GM21723 (cell line): ENCODE measurements around the gene CDC7.

Experiments used
- ATAC-seq: cut with Tn5 transposase; IDR thresholded peaks from one replicate; pipeline ENCODE4 v1.9.1; 2021; ENCODE audit warnings: mild to moderate bottlenecking, moderate library complexity; ENCODE audit not compliant: unreplicated experiment

CDC7 gene

DNA sequence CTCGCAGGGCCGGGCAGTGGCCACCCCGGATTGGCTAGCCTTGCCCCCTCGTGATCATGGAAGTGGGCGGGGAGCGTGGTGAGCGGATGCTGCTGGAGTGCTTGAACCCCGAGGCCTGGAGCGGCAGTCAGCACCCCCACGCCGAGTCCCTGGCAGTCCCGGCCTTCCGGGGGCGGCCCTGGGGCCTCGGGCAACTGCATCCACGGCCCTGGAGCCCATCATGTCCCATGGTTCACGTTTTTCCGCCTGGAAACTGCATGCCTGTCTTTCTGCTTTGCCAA is 45.6 kb downstream of the CDC7 start:
- no peak for ATAC-seq

DNA sequence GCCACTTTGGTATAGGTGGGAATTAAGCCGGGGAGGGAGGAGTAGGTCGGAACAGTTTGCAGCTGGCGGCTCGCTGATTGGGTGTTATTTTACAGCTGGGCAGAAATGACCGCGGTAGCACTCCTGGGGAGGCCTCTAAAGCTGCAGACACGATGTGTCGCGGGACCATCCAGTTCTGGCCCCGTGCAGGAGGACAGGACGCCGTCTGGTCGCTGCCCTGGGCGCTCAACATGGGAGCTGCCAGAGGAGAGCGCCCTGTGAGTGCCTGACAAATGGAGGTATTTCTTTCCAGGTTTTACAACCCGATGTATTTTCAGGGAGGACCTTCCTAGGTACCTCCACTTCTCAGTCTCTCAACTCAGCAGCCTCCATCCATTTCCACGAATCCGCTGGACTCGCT is 46.2 kb downstream of the CDC7 start:
- ATAC-seq = no peak

DNA sequence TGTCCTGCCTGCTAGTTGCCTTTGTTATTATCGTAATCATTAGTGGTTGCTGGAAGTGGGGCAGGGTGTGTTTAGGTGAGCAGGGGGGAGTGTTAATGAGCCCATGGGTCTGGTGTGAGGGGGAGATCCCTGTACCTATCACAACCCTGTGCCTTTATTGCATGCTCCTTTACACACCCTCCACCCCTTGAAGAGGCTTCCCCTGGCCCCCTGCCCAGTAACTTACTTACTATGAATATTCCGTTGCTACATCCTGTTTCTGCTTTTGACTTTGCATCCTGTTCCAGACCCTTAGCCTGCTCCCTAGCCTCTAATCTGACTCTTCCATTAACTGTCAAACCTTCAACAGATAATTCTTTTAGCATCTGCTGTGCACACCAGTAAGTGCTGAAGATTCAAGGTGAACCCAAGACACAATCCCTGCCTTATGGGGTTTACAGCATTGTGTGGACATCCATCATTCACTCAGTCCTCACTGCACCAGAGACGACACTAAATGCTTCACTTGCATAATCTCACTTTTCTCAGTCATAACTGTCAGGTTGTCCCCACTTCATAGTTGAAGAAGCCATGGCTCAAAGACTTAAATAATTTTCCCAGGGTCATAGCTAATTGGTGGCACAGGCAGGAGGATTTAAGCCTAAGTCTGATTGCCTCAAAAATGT is 47.9 kb downstream of the CDC7 start:
- no peak for ATAC-seq

- ATAC-seq = no peak
Observed at GRCh38 chr1:91549041-91549735, 48.5 kb downstream of the CDC7 start.

- ATAC-seq = no peak
Observed at GRCh38 chr1:91550961-91551360, 50.3 kb downstream of the CDC7 start.

DNA sequence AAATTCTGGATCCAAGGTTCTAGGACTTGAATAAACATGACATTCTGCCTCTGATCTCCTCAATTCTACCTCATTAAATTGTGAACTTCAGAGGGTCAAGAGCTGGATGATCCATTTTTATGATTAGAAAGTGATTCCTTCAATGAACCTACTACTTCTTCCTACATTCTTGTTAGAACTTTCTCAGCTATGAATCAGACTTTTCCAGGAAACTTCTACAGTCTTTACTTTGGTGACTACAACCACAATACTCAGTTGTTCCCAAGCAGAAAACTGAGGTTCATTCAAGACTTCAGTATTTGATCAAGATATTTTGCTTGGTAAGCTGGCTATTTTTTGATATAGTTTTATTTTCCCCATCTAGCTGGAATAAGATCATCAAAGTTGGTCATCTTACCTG is 51.4 kb downstream of the CDC7 start:
- ATAC-seq = no peak

DNA sequence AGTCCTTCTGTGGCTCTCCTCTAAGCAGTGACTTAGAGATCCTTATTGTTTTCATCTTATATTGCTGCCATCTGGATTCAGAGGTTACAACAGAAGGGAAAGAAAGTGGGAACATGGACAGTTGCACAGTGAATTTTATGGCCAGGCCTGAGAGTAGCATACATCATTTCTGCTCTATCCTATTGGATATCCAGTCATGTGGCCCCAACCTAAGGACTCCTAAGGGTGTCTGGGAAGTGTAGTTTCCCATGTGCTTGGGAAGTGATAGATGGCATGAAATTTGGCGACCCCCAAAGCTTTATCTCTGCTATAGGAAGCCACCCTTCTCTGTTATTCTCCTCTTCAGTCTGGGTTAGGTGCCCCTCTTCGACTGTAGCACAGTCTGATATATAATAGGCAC is 51.9 kb downstream of the CDC7 start:
- no peak for ATAC-seq

DNA sequence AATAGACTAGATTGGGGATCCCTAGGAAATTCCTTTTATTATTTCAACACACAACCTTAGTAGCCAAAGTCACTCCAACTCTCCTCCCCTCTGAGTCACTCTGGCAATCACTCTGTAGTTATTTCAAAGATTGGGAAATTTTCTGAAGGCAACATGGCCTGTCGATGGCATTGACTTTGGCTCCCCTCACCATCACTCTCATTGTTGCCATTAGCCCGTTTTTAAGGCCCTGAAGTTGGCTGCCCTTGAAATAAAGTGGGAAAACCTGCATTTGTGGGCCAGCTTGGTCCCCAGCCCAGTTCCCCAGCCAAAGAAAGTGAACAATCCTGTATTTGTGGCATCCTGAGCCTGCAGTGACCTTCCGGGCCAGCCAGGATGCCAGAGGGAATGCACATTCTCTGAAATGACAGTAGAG is 52.5 kb downstream of the CDC7 start:
- no peak for ATAC-seq

DNA sequence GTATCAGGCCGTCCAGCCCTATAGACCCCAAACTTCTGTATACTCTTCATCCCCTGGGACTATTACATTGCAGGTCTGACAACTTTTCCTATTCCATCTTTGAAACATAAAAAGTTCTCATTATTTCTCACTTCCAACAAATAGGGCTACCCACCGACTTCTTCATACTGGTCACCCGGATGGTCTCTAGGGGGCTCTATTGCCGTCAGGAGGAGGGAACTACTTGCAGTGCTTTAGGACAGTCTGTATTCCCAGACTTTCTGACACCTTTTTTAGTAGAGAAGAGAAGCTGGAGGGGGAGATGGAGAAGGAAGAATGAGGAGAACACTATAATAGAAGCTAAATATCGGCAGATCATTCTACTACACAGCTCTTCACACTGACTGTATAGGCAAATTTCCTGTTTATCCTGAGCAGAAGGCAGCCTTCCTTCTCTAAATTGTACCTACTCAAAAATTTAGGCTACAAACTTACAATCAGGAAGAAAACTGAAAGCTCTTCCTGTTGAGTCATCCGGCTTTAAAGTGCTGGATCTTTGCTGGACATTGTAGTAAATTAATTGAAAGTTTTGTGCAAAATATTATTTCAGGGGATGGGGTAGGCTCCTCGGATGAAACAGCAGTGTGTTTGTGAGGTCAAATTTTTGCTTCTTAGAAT is 54.6 kb downstream of the CDC7 start:
- no peak for ATAC-seq

GRCh38 chr1:91555821-91556531 is 55.3 kb downstream of the CDC7 start:
- peak; percentile 87 for ATAC-seq

- peak; percentile 14 for ATAC-seq
Observed at GRCh38 chr1:91556556-91556955, 55.9 kb downstream of the CDC7 start.

- ATAC-seq = no peak
Observed at GRCh38 chr1:91557039-91557690, 56.5 kb downstream of the CDC7 start.

DNA sequence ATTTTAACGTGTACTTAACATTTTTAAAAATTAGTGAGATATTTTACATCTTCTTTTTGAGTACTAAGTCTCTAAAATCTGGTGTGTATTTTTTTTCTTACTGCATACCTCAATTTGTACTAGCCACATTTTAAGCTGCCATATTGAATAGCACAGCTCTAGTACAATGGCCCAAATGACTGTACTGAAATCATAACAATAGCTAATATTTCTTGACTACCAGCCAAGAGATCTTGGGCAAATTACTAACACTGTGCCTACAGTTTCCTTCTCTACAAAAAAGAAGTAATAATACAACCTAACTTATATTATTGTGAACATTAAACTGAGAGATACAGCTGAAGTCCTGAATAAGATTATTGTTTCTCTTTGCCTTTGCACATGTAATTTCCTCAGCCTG is 57.2 kb downstream of the CDC7 start:
- no peak for ATAC-seq

DNA sequence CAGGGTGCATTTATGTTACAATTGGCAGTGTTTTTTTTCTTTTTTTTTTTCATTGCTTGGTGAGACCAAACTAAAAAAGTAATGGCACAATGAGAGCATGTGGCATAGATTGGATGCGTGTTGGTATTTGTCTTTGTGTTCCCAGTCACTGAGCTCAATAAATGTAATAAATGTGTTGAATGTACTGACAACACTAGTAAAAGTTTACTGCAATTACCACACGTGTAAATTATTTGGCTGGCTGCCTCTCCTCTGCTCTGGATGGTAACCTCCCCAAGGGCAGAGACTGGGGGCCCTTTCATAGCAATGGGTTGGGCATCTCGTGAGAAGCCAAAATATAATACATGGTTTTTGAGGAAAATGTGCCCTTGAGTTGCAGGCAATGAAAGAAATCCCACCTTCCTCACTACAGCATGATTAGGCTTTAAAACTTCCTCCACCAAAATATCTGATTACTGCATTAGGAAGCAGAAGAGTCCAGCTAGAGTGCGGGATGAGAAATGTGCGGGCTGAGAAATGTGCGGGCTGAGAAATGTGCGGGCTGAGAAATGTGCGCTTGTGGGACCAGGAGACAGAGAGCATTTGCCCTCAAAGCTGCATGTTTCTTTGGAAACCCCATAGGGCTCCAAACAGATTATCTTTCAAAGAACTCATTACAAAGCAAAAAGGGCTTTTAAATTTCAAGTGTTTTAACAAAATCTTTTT is 58.5 kb downstream of the CDC7 start:
- no peak for ATAC-seq

DNA sequence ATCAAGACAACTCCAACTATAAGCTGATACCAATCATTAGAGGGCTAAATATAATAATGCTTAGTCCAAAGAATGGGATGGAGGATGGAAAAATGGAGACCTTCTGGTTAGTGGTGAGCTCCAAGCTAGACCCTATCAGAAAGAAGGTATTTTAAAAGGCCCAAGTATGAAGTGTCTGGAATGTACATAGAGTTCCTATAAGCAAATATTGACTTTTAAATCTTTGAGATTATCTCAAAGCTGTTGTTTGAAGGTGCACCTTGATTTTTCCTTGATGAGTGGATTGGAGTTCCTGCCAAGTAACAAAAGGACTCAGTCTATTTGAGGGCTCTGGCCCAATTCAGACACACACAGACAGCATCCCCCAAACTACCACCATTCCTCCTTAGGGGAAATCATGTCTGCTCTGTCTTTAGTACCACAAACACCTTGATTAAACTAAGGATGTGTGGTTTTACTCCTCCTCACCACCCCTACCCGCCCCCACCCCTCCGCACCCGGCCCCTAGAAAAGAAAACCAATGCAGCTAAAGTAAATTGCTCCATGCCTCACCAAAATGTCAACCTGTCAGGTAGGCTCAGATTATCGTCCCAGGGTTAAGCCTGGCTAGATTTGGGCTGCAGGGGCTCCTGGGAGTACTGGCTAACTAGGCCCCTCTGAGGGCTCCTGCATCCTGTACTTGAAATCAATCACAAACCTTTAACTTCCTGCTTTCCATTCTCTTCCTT is 59.4 kb downstream of the CDC7 start:
- ATAC-seq = no peak

DNA sequence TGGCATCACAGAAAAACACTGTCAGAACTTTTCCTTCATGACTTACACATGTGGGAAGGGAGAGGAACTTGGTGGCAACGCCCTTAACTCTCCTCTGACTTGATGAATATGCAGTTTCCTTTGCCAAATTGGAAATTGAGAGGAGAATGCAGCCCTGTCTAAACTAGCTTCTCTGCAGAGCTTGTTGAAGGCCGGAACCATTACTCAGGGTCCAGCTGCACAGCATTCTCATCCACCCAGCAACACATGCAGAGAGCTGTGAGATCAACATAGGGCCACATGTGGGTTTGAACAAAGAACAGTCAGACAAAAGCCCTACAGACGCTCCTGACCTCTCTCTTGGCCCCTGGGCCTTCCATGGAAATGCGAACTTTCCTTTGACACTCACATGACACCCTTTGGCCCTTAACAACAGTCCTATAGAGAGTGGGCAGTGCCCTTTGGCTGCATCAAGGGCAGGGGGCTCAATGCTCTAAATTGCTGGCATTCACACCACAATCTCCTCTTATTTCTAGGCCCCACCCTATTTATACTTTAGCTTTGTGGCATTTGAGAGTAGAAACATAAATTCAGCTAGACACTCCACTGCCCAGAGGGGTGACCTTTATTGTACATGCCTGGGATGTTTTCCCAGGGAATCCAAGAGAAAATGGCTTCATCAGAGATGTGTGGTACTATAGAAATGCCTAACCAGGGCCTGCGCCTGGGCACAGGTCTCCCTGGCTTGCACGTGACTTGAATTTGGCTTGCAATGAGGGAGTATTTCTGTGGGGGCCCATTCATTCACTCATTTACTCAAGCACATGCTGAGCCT is 64.4 kb downstream of the CDC7 start:
- ATAC-seq = no peak

GRCh38 chr1:91567583-91567982 is 66.9 kb downstream of the CDC7 start:
- no peak for ATAC-seq

DNA sequence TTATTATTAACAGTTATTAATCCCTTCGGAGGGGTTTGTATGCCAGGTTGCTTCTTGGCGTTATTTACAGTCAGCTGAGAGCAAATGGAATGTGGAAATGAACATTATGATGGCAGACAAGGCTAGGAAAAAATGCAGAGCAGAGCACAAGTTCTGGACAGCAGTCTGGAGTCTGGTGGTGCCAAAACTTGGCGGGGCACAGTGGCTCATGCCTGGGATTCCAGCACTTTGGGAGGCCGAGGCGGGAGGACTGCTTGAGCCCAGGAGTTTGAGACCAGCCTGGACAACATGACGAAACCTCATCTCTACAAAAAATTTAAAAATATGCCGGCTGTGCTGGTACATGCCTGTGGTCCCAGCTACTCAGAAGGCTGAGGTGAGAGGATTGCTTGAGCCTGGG is 67.6 kb downstream of the CDC7 start:
- ATAC-seq = no peak

DNA sequence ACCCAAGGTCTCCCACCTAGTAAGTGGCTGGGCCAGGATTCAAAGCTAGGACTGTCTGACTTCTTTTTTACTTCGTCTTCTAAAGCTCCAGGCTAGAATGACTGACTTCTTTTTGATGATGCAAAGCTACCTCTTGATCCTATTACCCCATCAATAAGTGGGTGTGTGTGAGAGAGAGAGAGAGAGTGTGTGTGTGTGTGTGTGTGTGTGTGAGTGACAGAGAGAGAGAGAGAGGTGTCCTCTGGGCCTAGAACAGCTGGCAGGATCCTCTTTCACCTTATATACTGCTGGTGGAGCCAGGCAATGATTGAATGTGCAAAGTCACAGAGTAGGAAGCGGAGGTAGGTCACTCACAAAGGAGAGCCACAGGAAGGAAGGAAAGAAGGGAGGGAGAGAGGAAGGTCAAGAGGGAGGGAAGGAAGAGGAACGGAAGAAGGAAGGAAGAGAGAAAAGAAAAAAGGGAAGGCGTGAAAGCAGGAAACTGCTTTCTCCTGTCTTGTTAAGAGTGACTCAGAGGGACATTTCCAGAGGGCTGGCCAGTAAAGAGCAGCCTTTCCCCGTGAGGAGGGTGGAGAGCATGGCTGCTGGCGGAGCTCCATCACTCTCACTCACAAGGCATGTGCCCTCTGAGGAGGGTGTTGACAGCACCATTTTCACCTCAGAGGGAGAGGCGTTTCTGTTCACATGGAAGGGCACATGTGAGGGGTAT is 68.9 kb downstream of the CDC7 start:
- no peak for ATAC-seq
